Stomach (tissue), 9 donors: ENCODE data around the gene TLE3. TPM values are rescaled to one million over a fixed set of nuclear protein-coding genes. Genes with fewer than 3 reads are reported as not detected.

Experiments
- DNase-seq, 2 donors: peaks; one replicate each; pipeline versions ENCODE4 v3.0.0 to v3.0.0-alpha.2; 2013 to 2019
- H3K27ac ChIP-seq, 5 donors: fragments of 200-600 bp in 4 of 5; sonication (generic) in 4 of 5; one replicate each; pipeline ENCODE4 v1.5.1; 2013 to 2019; ENCODE audit warnings: mild to moderate bottlenecking in 1 of 5, moderate library complexity in 1 of 5
- H3K27me3 ChIP-seq, 3 donors: fragments of 200-600 bp; sonication (generic); one replicate each; pipeline ENCODE4 v1.5.1; 2017 to 2019; ENCODE audit warnings: mixed run types in 1 of 3
- H3K36me3 ChIP-seq, 4 donors: fragments of 200-600 bp; sonication (generic); 1 replicate in 3 of 4; 2 replicates in 1 of 4; pipeline ENCODE4 v1.5.1; 2016 to 2019
- H3K4me1 ChIP-seq, 4 donors: fragments of 200-600 bp; sonication (generic); one replicate each; pipeline ENCODE4 v1.5.1; 2016 to 2019
- H3K4me3 ChIP-seq, 4 donors: fragments of 200-600 bp; sonication (generic) in 3 of 4; one replicate each; pipeline ENCODE4 v1.5.1; 2016 to 2019; ENCODE audit warnings: mild to moderate bottlenecking in 1 of 4
- H3K9me3 ChIP-seq, 4 donors: fragments of 200-600 bp; sonication (generic); one replicate each; pipeline ENCODE4 v1.5.1; 2016 to 2019
- EP300 ChIP-seq: sonication (generic); formaldehyde crosslinking; IDR thresholded peaks from one replicate; pipeline ENCODE4 v1.6.1; 2017; ENCODE audit warnings: antibody characterized with exemption
- POLR2A ChIP-seq, 4 donors: fragments of 450-650 bp; IDR thresholded peaks; one replicate each; pipeline ENCODE4 v1.6.1; 2016; ENCODE audit warnings: antibody characterized with exemption in 4 of 4, control low read depth in 2 of 4, mild to moderate bottlenecking in 1 of 4, moderate library complexity in 1 of 4
- POLR2AphosphoS5 ChIP-seq, 3 donors: sonication (generic); formaldehyde crosslinking; IDR thresholded peaks; one replicate each; pipeline ENCODE4 v1.6.1; 2016; ENCODE audit warnings: antibody characterized with exemption in 3 of 3
- WGBS, 5 donors: extraction: QIAGEN DNeasy Blood & Tissue Kit in 3 of 5; methylation state at CpG; one replicate each; pipeline versions ENCODE4 v1.1.5 to v1.1.7; 2013 to 2018; 5-methylcytosine and 5-hydroxymethylcytosine counted together
- intact Hi-C: fragments of 100-400 bp; cut with DNase I; formaldehyde crosslinking; loops from one replicate; pipeline ENCODE4 v1.15.1; 2023; ENCODE audit warnings: low total_unique reads
- polyA plus RNA-seq, 3 donors: library from polyadenylated mRNA; stranded (reverse); fragments of 200-250 nt; gene quantifications; one replicate each; pipeline ENCODE4 v1.2.3, GENCODE V29; 2013
- total RNA-seq, 5 donors: library from RNA; depleted of rRNA; stranded (reverse); fragments of >200 nt; gene quantifications; one replicate each; pipeline versions ENCODE4 v1.1.0 to v1.2.3, GENCODE V29; 2014 to 2016
- TF ChIP-seq, protein P1 (sequence below), 7 experiments: fragments of 450-650 bp in 4 of 7; fragments of 200-600 bp in 3 of 7; sonication (generic) in 3 of 7; IDR thresholded peaks; one replicate each; pipeline ENCODE4 v1.5.1; 2016 to 2019; ENCODE audit warnings: antibody characterized with exemption in 7 of 7, control low read depth in 2 of 7, mild to moderate bottlenecking in 1 of 7
- donor health status: healthy with polysubstance abuse.
- donor health status: Bipolar disorder and iron deficiency.
- donor health status: healthy.

TLE3 gene
- total and polyA plus RNA-seq, 8 donors = 13.3 to 186 (median 30.9) TPM

DNA sequence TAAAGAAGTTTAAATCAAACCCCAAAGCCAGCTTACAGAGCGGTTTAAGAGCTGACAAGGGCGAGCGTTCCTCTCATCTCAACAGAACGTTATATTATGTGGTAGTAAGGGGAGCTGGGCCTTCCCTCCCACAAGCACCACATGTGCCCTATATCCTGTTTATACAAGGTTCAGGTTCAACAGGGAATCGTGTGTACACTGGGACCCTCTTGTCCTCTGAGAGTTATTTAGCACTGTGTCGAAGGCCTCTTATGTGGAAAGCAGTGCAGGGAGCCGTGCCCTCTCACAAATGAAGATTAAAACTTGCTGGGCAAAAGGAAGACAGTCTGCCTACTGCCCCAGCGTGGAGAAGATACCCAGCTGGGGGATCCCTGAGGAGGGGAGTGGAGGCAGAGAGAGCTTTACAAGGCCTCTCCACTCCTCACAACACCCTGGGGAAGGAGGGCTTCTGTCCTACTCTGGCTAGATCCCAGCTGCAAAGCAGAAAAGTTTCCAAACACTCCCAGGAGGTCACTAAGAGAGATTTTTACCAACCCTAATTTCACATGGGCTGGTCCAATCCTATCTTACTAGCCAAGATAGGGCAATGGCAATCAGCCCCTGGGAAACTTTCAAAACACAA is 2.9 kb downstream of the TLE3 start:
- Histone ChIP-seq H3K27me3 (no peaks in the 10 kb centered on the region), H3K4me1 (peaks cover 64 to 75% (median 73%) of the 10 kb centered on the region in 4 donors), H3K36me3 (peaks cover 0 to 26% (median 13%) of the 10 kb centered on the region in 4 donors), H3K9me3 (no peaks in the 10 kb centered on the region), H3K4me3 (peak overlapping the region; percentile 92 to 98 (median 96)), H3K27ac (peak overlapping the region; percentile 92 to 99 (median 97))
- TF ChIP-seq POLR2AphosphoS5 (IDR thresholded peaks at IDR 0.05) = no peak
- no peak for TF ChIP-seq EP300
- no peak for TF ChIP-seq POLR2A (IDR thresholded peaks at IDR 0.05)
- TF ChIP-seq, protein P1, sequence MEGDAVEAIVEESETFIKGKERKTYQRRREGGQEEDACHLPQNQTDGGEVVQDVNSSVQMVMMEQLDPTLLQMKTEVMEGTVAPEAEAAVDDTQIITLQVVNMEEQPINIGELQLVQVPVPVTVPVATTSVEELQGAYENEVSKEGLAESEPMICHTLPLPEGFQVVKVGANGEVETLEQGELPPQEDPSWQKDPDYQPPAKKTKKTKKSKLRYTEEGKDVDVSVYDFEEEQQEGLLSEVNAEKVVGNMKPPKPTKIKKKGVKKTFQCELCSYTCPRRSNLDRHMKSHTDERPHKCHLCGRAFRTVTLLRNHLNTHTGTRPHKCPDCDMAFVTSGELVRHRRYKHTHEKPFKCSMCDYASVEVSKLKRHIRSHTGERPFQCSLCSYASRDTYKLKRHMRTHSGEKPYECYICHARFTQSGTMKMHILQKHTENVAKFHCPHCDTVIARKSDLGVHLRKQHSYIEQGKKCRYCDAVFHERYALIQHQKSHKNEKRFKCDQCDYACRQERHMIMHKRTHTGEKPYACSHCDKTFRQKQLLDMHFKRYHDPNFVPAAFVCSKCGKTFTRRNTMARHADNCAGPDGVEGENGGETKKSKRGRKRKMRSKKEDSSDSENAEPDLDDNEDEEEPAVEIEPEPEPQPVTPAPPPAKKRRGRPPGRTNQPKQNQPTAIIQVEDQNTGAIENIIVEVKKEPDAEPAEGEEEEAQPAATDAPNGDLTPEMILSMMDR (IDR thresholded peaks at IDR 0.05) = no peak
- DNase-seq = peak in 1 of 2 donors; percentile 43
- 23 to 39% (median 28%) methylated on average over 8 of the region's 8 CpGs for WGBS, 5 donors
- intact Hi-C loops = no loop called here

DNA sequence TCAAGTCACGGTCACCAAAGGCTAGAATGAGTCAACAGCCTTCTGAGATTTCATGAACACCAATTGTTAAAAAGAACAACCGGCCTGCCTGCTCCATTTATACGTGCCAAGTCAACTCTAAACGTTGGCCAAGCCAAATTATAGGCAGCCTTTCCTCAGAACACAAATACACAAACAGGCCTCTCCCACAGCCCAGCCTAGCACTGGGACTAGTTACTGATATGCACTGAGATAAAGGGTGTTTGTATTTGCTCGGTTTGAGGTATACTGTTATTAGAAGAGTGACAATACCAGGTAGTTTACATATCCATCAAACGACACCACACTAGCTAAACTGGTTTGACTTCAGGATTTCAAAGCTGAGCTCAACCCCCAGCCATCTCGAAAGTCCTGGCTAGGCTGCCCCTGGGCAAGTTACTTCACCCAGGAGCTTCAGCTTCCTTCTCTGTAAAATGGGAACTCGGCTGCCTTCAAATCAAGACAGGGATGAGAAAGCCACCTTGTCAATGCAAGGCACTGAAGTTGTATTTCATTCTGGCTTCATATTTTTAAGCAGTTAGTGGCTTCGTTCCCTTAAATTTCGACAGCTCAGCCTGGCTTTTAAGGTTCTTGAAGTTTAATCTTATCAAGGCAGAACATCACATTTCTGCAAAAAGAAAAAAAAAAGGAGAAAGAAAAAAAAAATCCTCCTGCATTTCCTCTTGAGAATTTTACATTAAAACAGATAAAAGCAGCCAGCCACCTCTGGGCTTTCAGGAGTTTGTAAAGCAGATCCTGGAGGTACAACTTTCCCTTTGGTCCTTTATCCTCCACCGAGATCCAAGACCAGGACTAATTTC is 4.0 kb downstream of the TLE3 start:
- Histone ChIP-seq H3K27me3 (no peaks in the 10 kb centered on the region), H3K27ac (peak overlapping the region; percentile 64 to 99 (median 97)), H3K36me3 (peaks cover 0 to 26% (median 14%) of the 10 kb centered on the region in 4 donors), H3K4me1 (peaks cover 74 to 83% (median 80%) of the 10 kb centered on the region in 4 donors), H3K4me3 (peak overlapping the region; percentile 21 to 97 (median 94)), H3K9me3 (no peaks in the 10 kb centered on the region)
- 17 to 29% (median 23%) methylated on average over 11 of the region's 11 CpGs for WGBS, 5 donors
- TF ChIP-seq POLR2AphosphoS5 (IDR thresholded peaks at IDR 0.05) = peak in 2 of 3 donors; percentile 76 to 83
- TF ChIP-seq EP300 = no peak
- DNase-seq = peak; percentile 81 to 85
- intact Hi-C loops = no loop called here

DNA sequence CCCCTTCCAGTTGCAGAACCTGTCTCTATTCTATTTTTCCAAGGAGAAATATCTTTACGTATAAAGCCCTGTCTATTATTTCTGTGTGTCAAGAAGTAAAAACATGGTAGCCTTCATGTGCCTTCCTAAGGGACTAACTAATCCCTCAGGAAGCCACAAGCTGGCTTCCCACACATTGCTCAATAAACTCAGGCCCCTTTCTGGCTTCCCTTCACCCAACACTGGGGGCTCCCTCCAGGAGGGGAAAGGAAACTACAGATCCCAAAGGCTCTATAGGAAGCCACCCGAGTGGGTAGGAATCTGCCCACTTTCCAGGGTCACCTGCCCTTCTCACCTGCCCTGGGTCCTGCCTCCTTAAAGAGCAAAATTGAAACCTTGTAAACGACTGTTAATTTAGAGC is 4.6 kb downstream of the TLE3 start:
- no peaks in the 10 kb centered on the region for H3K27me3 ChIP-seq
- 15 to 40% (median 21%) methylated on average over 3 of the region's 3 CpGs for WGBS, 5 donors
- H3K4me3 ChIP-seq = peak overlapping the region; percentile 1 to 92 (median 22)
- peaks cover 74 to 83% (median 80%) of the 10 kb centered on the region in 4 donors for H3K4me1 ChIP-seq
- peaks cover 0 to 26% (median 17%) of the 10 kb centered on the region in 4 donors for H3K36me3 ChIP-seq
- no peak for DNase-seq
- H3K27ac ChIP-seq = peak overlapping the region; percentile 81 to 99 (median 97)
- TF ChIP-seq POLR2AphosphoS5 (IDR thresholded peaks at IDR 0.05) (no peak), EP300 (no peak), POLR2A (IDR thresholded peaks at IDR 0.05) (no peak)
- TF ChIP-seq, protein P1 (IDR thresholded peaks at IDR 0.05) = no peak
- intact Hi-C loops = no loop called here
- H3K9me3 ChIP-seq = no peaks in the 10 kb centered on the region

DNA sequence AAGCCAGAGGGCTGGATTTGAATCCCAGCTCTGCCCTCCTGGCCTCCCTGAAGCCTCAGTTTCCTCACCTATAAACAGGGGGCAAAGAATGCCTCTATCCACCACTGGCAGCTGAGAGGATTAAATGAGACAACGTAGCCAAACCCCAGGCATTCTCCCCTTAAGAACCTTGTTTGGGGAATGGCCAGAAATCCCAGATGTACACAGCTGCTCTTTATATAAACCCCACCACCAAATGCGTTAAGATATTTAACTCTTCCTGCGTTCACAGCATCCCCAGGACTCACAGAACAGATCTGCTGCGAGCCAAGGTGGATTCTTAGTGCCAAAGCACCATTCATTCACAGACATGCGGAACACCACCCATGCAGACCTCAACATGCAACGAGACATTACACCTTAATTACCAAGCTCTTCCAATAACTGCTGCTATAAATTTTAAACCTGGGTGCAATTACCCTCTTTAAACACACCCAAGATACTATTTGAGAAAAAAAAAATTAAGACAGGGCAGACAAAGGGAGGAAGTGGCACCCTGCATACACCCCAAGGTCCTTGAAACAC is 5.2 kb downstream of the TLE3 start:
- 39 to 48% (median 42%) methylated on average over 6 of the region's 6 CpGs for WGBS, 5 donors
- no peak for TF ChIP-seq EP300
- TF ChIP-seq POLR2A (IDR thresholded peaks at IDR 0.05) = no peak
- no peak for TF ChIP-seq POLR2AphosphoS5 (IDR thresholded peaks at IDR 0.05)
- TF ChIP-seq, protein P1 (IDR thresholded peaks at IDR 0.05) = no peak
- H3K36me3 ChIP-seq = peaks cover 0 to 30% (median 22%) of the 10 kb centered on the region in 4 donors
- H3K4me3 ChIP-seq = peak overlapping the region; percentile 1 to 92 (median 22)
- H3K9me3 ChIP-seq = no peaks in the 10 kb centered on the region
- intact Hi-C loops = no loop called here
- H3K27me3 ChIP-seq = no peaks in the 10 kb centered on the region
- DNase-seq = peak in 1 of 2 donors; percentile 62
- H3K4me1 ChIP-seq = peaks cover 80 to 88% (median 83%) of the 10 kb centered on the region in 4 donors
- peak overlapping the region; percentile 81 to 99 (median 97) for H3K27ac ChIP-seq
